ENCODE data around the gene PIBF1.

DNA sequence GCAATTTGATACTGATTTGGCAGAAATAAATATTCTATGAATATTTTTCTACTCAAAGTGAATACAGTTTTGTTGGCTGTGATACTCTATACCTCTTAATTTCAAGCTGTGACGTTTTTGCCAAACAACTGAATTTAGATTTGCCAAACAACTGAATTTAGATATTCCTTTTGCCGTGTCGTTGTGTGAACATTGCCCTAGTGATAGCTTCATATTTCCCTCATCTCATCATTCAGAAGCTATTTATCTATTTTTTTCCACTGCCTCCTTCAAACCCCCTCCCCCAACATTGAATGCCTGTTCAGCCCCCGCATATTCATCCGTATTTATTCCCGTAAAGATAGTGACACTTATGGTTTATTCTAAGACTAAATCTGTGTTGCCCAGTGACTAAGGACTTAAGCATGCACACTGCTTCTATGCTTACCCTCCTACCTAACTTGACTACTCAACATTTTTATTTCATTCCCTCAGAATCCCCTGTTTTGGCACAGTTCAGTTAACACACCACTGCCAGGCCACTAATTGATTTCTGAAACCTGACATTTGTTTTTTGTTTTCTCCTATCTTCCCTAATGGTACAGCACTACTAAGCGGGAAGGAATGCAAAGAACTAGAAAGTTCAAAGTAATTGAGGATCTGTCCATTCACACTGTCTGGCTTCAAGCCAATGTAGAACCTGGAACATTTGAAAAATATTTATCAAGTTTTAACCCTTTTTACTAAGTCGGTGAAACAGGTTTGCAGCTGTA is 274.1 kb downstream of the PIBF1 start:
- TF ChIP-seq POLR2A (IDR thresholded peaks at IDR 0.05; ENCODE audit: low read length): no peak
- TF ChIP-seq GATA1 (IDR thresholded peaks at IDR 0.05; ENCODE audit: low read depth, low read length): no peak
